A549 (cell line): Measurements from ENCODE around the gene UBE2D1. TPM values are rescaled to one million over a fixed set of nuclear protein-coding genes. Genes with fewer than 3 reads are reported as not detected.

Experiments
- ATAC-seq, 2 experiments: fragments of 200-7000 bp in 1 of 2; fragments of >200 bp in 1 of 2; cut with Nextera tagmentation in 1 of 2; cut with Tn5 transposase in 1 of 2; 3 replicates each; pipeline versions ENCODE4 v1.8.0 to v1.9.1; 2018 to 2020; ENCODE audit warnings: mild to moderate bottlenecking in 1 of 2, moderate library complexity in 1 of 2
- CTCF ChIA-PET: fragments of 300-600 bp; sonication (Branson Sonifier 250); formaldehyde crosslinking; extraction: SDS; loops from one replicate; lab custom pipeline; 2021; ENCODE audit warnings: antibody characterized with exemption, inconsistent platforms; lab: Yijun Ruan, JAX
- POLR2A ChIA-PET: fragments of 350-600 bp; formaldehyde crosslinking; extraction: SDS; loops from one replicate; lab custom pipeline; 2021; ENCODE audit warnings: antibody characterized with exemption, inconsistent platforms; lab: Yijun Ruan, JAX
- DNase-seq, 2 experiments: peaks; one replicate each; pipeline versions ENCODE4 v3.0.0 to v3.0.0-alpha.2; 2011 to 2016; ENCODE audit warnings: low read depth in 1 of 2, low spot score in 1 of 2
- FAIRE-seq: peaks from 2 replicates; lab custom pipeline; 2011; peaks lifted over from hg19 to GRCh38; lab: Jason Lieb, UNC
- H3K27ac ChIP-seq, 2 experiments: fragments of >200 bp; sonication (Bioruptor Twin); formaldehyde crosslinking; 3 replicates each; pipeline ENCODE4 v1.5.1; 2016 to 2017
- H3K4me1 ChIP-seq: fragments of >200 bp; sonication (Bioruptor Twin); formaldehyde crosslinking; 3 replicates; pipeline ENCODE4 v1.6.1; 2016
- H3K4me2 ChIP-seq: fragments of >200 bp; sonication (Bioruptor Twin); formaldehyde crosslinking; 3 replicates; pipeline ENCODE4 v1.6.1; 2016
- H3K4me3 ChIP-seq: fragments of >200 bp; sonication (Bioruptor Twin); formaldehyde crosslinking; 3 replicates; pipeline ENCODE4 v1.5.1; 2016
- H3K9me3 ChIP-seq: fragments of >200 bp; sonication (Bioruptor Twin); formaldehyde crosslinking; 3 replicates; pipeline ENCODE4 v1.6.1; 2016
- CBX8 ChIP-seq: fragments of 200-600 bp; sonication (generic); IDR thresholded peaks from 2 replicates; pipeline ENCODE4 v1.6.1; 2016
- CEBPB ChIP-seq, 2 experiments: fragments of >200 bp in 1 of 2; sonication (Bioruptor Twin) in 1 of 2; formaldehyde crosslinking in 1 of 2; IDR thresholded peaks; 2 replicates each; pipeline ENCODE4 v1.6.1; 2012 to 2016
- CHD2 ChIP-seq: fragments of 150-350 bp; IDR thresholded peaks from 2 replicates; pipeline ENCODE4 v1.6.1; 2014; ENCODE audit warnings: low read length; ENCODE audit not compliant: partially characterized antibody
- EHF ChIP-seq: fragments of 250-450 bp; sonication (Bioruptor Pico); IDR thresholded peaks from 2 replicates; pipeline ENCODE4 v1.5.0; 2020; ENCODE audit warnings: mild to moderate bottlenecking
- KDM5A ChIP-seq: fragments of 200-600 bp; sonication (generic); IDR thresholded peaks from 2 replicates; pipeline ENCODE4 v1.6.1; 2016; ENCODE audit warnings: antibody characterized with exemption, mild to moderate bottlenecking
- MAFK ChIP-seq: fragments of 450-650 bp; IDR thresholded peaks from 2 replicates; pipeline ENCODE4 v1.6.1; 2014; ENCODE audit not compliant: partially characterized antibody
- MAZ ChIP-seq: fragments of 150-350 bp; IDR thresholded peaks from 2 replicates; pipeline ENCODE4 v1.6.1; 2014; ENCODE audit warnings: antibody characterized with exemption, low read depth, low read length, borderline replicate concordance
- MYC ChIP-seq: IDR thresholded peaks from 2 replicates; pipeline ENCODE4 v1.6.1; 2012; ENCODE audit warnings: mild to moderate bottlenecking, inconsistent platforms, low read length, improper control_type of control experiment, borderline replicate concordance
- NPAS2 ChIP-seq: fragments of 250-450 bp; sonication (Bioruptor Pico); IDR thresholded peaks from 2 replicates; pipeline ENCODE4 v1.8.0; 2022; ENCODE audit warnings: mild to moderate bottlenecking, moderate library complexity, borderline replicate concordance
- RAD21 ChIP-seq, 2 experiments: fragments of >200 bp in 1 of 2; sonication (Bioruptor Twin) in 1 of 2; formaldehyde crosslinking in 1 of 2; IDR thresholded peaks in 1 of 2; conservative IDR thresholded peaks in 1 of 2; 2 replicates in 1 of 2; 3 replicates in 1 of 2; pipeline ENCODE4 v1.6.1; 2012 to 2018; ENCODE audit warnings: inconsistent platforms in 1 of 2
- WGBS: methylation state at CpG from one replicate; pipeline ENCODE4 v1.1.6; 2017; ENCODE audit errors: missing lambda C conversion rate; 5-methylcytosine and 5-hydroxymethylcytosine counted together
- polyA plus RNA-seq, 4 experiments: library from polyadenylated mRNA; depleted of rRNA in 3 of 4; stranded (reverse); fragments of >200 nt; fragmentation: RNase III in 1 of 4; extraction: RNeasy Plus Mini Kit Qiagen cat#74134 plus additional on column Dnase treatment in 1 of 4; gene quantifications; 2 replicates in 3 of 4; 3 replicates in 1 of 4; pipeline ENCODE4 v1.2.3, GENCODE V29; 2011 to 2017
- TF ChIP-seq, protein P1 (sequence below): fragments of 450-650 bp; IDR thresholded peaks from 2 replicates; pipeline ENCODE4 v1.6.1; 2014; ENCODE audit warnings: antibody characterized with exemption
- TF ChIP-seq, protein P2 (sequence below): fragments of >200 bp; sonication (Bioruptor Twin); formaldehyde crosslinking; IDR thresholded peaks from 3 replicates; pipeline ENCODE4 v1.6.1; 2016
- TF ChIP-seq, protein P3 (sequence below): IDR thresholded peaks from 2 replicates; pipeline ENCODE4 v1.6.1; 2012
- TF ChIP-seq, protein P4 (sequence below): fragments of >200 bp; sonication (Bioruptor Twin); formaldehyde crosslinking; IDR thresholded peaks from 3 replicates; pipeline ENCODE4 v1.5.1; 2016
- TF ChIP-seq, protein P5 (sequence below): IDR thresholded peaks from 2 replicates; pipeline ENCODE4 v1.6.1; 2012; ENCODE audit warnings: low read depth, borderline replicate concordance

The UBE2D1 gene
- polyA plus RNA-seq, 2 of the 4 experiments (the other 2 are of a cell fraction), result 18.1 to 40.5 TPM

DNA sequence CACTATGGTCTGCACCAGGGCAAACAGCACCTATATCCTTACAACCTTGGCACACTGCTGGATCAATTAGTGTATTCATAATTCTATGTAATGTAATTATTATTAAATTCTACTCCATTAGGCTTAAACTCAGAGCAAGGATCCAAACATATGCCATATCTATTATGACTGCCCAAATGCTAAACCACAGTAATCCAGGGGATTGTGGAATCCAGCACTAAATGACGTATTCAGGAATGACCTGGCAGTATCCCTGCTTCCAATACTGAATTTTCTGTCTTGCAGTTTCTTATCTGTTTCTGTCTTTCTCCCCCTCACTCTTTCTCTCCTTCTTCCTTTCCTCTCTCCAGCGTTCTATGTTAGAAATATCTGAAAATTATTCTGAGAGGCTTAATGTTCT, 16.5 kb upstream of the UBE2D1 start:
- CTCF ChIA-PET, result interaction anchor here (1.3 to 1.4 kb wide), 2 partner anchors 13 to 18 kb away, joined by 3 to 5 read pairs; no protein-coding TSS in a partner anchor
- H3K4me1 ChIP-seq, result peaks cover 9% of the 10 kb centered on the region
- ATAC-seq (no peak), DNase-seq (no peak), FAIRE-seq (no peak)
- WGBS, result 52% methylated on average over 2 of the region's 2 CpGs
- POLR2A ChIA-PET, result no interaction called here
- no peak overlapping the region for H3K27ac ChIP-seq
- no peak for TF ChIP-seq MAZ
- TF ChIP-seq, protein P1, sequence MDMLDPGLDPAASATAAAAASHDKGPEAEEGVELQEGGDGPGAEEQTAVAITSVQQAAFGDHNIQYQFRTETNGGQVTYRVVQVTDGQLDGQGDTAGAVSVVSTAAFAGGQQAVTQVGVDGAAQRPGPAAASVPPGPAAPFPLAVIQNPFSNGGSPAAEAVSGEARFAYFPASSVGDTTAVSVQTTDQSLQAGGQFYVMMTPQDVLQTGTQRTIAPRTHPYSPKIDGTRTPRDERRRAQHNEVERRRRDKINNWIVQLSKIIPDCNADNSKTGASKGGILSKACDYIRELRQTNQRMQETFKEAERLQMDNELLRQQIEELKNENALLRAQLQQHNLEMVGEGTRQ, result no peak
- TF ChIP-seq, protein P2, sequence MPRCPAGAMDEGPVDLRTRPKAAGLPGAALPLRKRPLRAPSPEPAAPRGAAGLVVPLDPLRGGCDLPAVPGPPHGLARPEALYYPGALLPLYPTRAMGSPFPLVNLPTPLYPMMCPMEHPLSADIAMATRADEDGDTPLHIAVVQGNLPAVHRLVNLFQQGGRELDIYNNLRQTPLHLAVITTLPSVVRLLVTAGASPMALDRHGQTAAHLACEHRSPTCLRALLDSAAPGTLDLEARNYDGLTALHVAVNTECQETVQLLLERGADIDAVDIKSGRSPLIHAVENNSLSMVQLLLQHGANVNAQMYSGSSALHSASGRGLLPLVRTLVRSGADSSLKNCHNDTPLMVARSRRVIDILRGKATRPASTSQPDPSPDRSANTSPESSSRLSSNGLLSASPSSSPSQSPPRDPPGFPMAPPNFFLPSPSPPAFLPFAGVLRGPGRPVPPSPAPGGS, result no peak
- no peak for TF ChIP-seq MAFK
- no peak for TF ChIP-seq NPAS2
- TF ChIP-seq, protein P3, sequence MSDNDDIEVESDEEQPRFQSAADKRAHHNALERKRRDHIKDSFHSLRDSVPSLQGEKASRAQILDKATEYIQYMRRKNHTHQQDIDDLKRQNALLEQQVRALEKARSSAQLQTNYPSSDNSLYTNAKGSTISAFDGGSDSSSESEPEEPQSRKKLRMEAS, result no peak
- no peak for TF ChIP-seq MYC
- TF ChIP-seq CHD2, result no peak
- no peak for TF ChIP-seq KDM5A
- no peak overlapping the region for H3K4me3 ChIP-seq
- H3K9me3 ChIP-seq, result no peaks in the 10 kb centered on the region
- no peak overlapping the region for H3K4me2 ChIP-seq

DNA sequence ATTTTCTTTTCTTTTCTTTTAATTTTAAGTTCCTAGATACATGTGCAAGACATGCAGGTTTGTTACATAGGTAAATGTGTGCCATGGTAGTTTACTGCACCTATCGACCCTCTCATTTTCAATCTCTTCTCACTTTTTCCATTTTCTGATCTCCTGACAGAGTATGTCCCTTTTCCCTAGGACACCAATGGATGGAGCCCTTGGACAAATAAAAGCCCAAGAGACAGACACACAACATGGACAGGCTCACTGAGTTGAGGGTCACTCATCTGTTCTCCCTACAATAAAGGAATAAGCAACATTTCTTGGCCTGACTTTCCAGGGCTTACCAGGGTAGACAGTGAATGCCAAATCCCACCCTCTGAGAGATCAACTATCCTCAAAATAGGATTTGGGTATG, 15.2 kb upstream of the UBE2D1 start:
- no peak overlapping the region for H3K4me2 ChIP-seq
- TF ChIP-seq CBX8 (no peak), RAD21 (conservative IDR thresholded peaks at IDR 0.05 in 1 of 2, IDR thresholded peaks at IDR 0.05 in 1 of 2) (peak; percentile 30 to 48; a peak in 4 of 5 replicates)
- TF ChIP-seq, protein P4, sequence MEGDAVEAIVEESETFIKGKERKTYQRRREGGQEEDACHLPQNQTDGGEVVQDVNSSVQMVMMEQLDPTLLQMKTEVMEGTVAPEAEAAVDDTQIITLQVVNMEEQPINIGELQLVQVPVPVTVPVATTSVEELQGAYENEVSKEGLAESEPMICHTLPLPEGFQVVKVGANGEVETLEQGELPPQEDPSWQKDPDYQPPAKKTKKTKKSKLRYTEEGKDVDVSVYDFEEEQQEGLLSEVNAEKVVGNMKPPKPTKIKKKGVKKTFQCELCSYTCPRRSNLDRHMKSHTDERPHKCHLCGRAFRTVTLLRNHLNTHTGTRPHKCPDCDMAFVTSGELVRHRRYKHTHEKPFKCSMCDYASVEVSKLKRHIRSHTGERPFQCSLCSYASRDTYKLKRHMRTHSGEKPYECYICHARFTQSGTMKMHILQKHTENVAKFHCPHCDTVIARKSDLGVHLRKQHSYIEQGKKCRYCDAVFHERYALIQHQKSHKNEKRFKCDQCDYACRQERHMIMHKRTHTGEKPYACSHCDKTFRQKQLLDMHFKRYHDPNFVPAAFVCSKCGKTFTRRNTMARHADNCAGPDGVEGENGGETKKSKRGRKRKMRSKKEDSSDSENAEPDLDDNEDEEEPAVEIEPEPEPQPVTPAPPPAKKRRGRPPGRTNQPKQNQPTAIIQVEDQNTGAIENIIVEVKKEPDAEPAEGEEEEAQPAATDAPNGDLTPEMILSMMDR, result peak; percentile 18; the same call in 1 of the 3 replicates
- TF ChIP-seq, all 56 proteins: peak for 2
- H3K27ac ChIP-seq, result no peak overlapping the region
- ATAC-seq (peak in 1 of 2 experiments; percentile 71; a peak in 3 of 6 replicates), FAIRE-seq (no peak), DNase-seq (peak in 1 of 2 experiments; percentile 36)
- H3K4me1 ChIP-seq, result peaks cover 9% of the 10 kb centered on the region
- H3K9me3 ChIP-seq, result no peaks in the 10 kb centered on the region
- POLR2A ChIA-PET, result no interaction called here
- 68% methylated on average over 1 of the region's 1 CpG for WGBS
- CTCF ChIA-PET, result interaction anchor here (0.8 to 1.4 kb wide), 3 partner anchors 12 to 65 kb away, joined by 3 to 5 read pairs (median 3); no protein-coding TSS in a partner anchor
- no peak overlapping the region for H3K4me3 ChIP-seq

DNA sequence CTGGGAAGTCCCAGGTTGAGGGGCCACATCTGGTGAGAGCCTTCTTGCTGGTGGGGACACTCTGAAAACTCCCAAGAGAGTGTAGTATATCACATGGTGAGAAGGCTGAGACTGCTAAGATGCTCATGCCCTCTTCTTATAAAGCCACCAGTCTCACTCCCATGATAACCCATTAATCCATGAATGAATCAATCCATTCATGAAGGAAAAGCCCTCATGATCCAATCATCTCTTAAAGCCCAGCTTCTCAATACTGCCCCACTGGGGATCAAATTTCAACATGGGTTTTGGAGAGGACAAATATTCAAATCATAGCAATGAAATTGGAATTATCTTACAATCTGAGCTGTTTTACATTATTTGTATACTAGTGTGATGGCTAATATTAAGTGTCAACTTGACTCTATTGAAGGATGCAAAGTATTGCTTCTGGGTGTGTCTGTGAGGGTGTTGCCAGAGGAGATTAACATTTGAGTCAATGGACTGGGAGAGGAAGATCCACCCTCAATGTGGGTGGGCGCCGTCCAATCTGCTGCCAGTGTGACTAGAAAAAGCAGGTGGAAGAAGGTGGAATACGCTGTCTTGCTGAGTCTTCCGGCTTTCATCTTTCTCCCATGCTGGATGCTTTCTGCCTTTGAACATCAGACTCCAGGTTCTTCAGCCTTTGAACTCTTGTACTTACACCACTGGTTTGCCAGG, 14.3 kb upstream of the UBE2D1 start:
- Histone ChIP-seq H3K4me3 (no peak overlapping the region), H3K4me2 (no peak overlapping the region), H3K4me1 (peaks cover 9% of the 10 kb centered on the region), H3K9me3 (no peaks in the 10 kb centered on the region), H3K27ac (no peak overlapping the region)
- TF ChIP-seq, protein P5, sequence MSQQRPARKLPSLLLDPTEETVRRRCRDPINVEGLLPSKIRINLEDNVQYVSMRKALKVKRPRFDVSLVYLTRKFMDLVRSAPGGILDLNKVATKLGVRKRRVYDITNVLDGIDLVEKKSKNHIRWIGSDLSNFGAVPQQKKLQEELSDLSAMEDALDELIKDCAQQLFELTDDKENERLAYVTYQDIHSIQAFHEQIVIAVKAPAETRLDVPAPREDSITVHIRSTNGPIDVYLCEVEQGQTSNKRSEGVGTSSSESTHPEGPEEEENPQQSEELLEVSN, result no peak
- TF ChIP-seq, protein P1, result no peak
- TF ChIP-seq, protein P2, result no peak
- TF ChIP-seq KDM5A, result no peak
- TF ChIP-seq EHF (CRISPR knock-in tag), result no peak
- TF ChIP-seq CEBPB (IDR thresholded peaks at IDR 0.05), result no peak
- WGBS, result 87% methylated on average over 4 of the region's 4 CpGs
- ATAC-seq (no peak), DNase-seq (no peak), FAIRE-seq (peak; percentile 28)
- CTCF ChIA-PET, result no interaction called here
- POLR2A ChIA-PET, result no interaction called here
